MM.1S (cell line): ENCODE results near the gene NCOR2.
A peak's percentile ranks its signal among the peaks of the same experiment; 100 is the strongest.

Experiments used
- DNase-seq: peaks from one replicate; pipeline ENCODE4 v3.0.0-alpha.2; 2015
- H2AFZ ChIP-seq: fragments of 300-600 bp; sonication (generic); 2 replicates; pipeline ENCODE4 v1.6.0; 2016; ENCODE audit warnings: antibody characterized with exemption, low read length
- H3F3A ChIP-seq: fragments of 300-600 bp; sonication (generic); 2 replicates; pipeline ENCODE4 v1.6.1; 2016; ENCODE audit warnings: mild to moderate bottlenecking, antibody characterized with exemption, low read length, moderate library complexity, mixed read lengths; ENCODE audit not compliant: insufficient read depth
- H3K27ac ChIP-seq: fragments of 300-600 bp; sonication (generic); 2 replicates; pipeline ENCODE4 v1.5.1; 2016; ENCODE audit warnings: mild to moderate bottlenecking, low read length
- H3K27me3 ChIP-seq: fragments of 300-600 bp; sonication (generic); replicated peaks from 2 replicates; pipeline ENCODE4 v1.6.0; 2016; ENCODE audit warnings: low read length; ENCODE audit not compliant: insufficient read depth
- H3K36me3 ChIP-seq: fragments of 300-600 bp; sonication (generic); replicated peaks from 2 replicates; pipeline ENCODE4 v1.6.1; 2016; ENCODE audit warnings: mild to moderate bottlenecking, low read length, mixed read lengths; ENCODE audit not compliant: insufficient read depth
- H3K4me1 ChIP-seq: fragments of 300-600 bp; sonication (generic); 2 replicates; pipeline ENCODE4 v1.6.1; 2016; ENCODE audit warnings: low read length, mixed read lengths
- H3K4me2 ChIP-seq: fragments of 300-600 bp; sonication (generic); 2 replicates; pipeline ENCODE4 v1.6.0; 2016; ENCODE audit warnings: low read depth, low read length
- H3K4me3 ChIP-seq: fragments of 300-600 bp; sonication (generic); 2 replicates; pipeline ENCODE4 v1.5.1; 2016; ENCODE audit warnings: low read length, mixed read lengths
- H3K79me2 ChIP-seq: fragments of 300-600 bp; sonication (generic); 2 replicates; pipeline ENCODE4 v1.6.1; 2016; ENCODE audit warnings: mixed run types, low read length, mixed read lengths
- H3K9ac ChIP-seq: fragments of 300-600 bp; sonication (generic); 2 replicates; pipeline ENCODE4 v1.6.1; 2016; ENCODE audit warnings: low read length, mixed read lengths
- H3K9me2 ChIP-seq: fragments of 300-600 bp; sonication (generic); replicated peaks from 2 replicates; pipeline ENCODE4 v1.6.1; 2016; ENCODE audit warnings: mild to moderate bottlenecking, low read length, mixed read lengths; ENCODE audit not compliant: insufficient read depth
- H3K9me3 ChIP-seq: fragments of 300-600 bp; sonication (generic); replicated peaks from 2 replicates; pipeline ENCODE4 v1.6.1; 2016; ENCODE audit warnings: mild to moderate bottlenecking, low read length, mixed read lengths; ENCODE audit not compliant: insufficient read depth
- H4K20me1 ChIP-seq: fragments of 300-600 bp; sonication (generic); 2 replicates; pipeline ENCODE4 v1.6.1; 2016; ENCODE audit warnings: mild to moderate bottlenecking, low read length, moderate library complexity, mixed read lengths; ENCODE audit not compliant: insufficient read depth
- CTCF ChIP-seq: fragments of 300-600 bp; sonication (generic); IDR thresholded peaks from 2 replicates; pipeline ENCODE4 v1.5.1; 2016; ENCODE audit warnings: antibody characterized with exemption, low read length, mixed read lengths
- EZH2 ChIP-seq: fragments of 300-600 bp; sonication (generic); optimal IDR thresholded peaks from 2 replicates; pipeline ENCODE3; 2017; ENCODE audit warnings: low read depth, mild to moderate bottlenecking, antibody characterized with exemption, low read length, mixed read lengths
- EZH2phosphoT487 ChIP-seq: fragments of 300-600 bp; sonication (generic); IDR thresholded peaks from 2 replicates; pipeline ENCODE4 v1.6.1; 2018; ENCODE audit warnings: antibody characterized with exemption, low read length

The NCOR2 gene

GRCh38 chr12:124567673-124568373 lies 411 bp upstream of the NCOR2 start:
- H3K9me3 ChIP-seq, result no peaks in the 10 kb centered on the region

GRCh38 chr12:124566161-124566996 lies 1.0 kb downstream of the NCOR2 start:
- Histone ChIP-seq H3K79me2 (peaks cover 55% of the 10 kb centered on the region), H3K4me1 (peaks cover 7% of the 10 kb centered on the region), H3K9ac (peak overlapping the region; percentile 78), H3K4me3 (peak overlapping the region; percentile 77), H3K4me2 (peak overlapping the region; percentile 65; the same call in 1 of the 2 replicates), H3K9me3 (no peaks in the 10 kb centered on the region), H3K27ac (peak overlapping the region; percentile 63; the same call in 1 of the 2 replicates), H3F3A (peaks cover 4% of the 10 kb centered on the region; the same call in 1 of the 2 replicates), H3K36me3 (no peaks in the 10 kb centered on the region), H4K20me1 (peaks cover 6% of the 10 kb centered on the region; the same call in 1 of the 2 replicates), H3K9me2 (no peaks in the 10 kb centered on the region), H2AFZ (no peak overlapping the region), H3K27me3 (no peaks in the 10 kb centered on the region)
- peak; percentile 55 for DNase-seq
- TF ChIP-seq EZH2phosphoT487 (no peak), CTCF (no peak), EZH2 (no peak)

More at GRCh38 chr12:124567673-124568373, 411 bp upstream of the NCOR2 start:
- peak overlapping the region; percentile 73 for H3K4me2 ChIP-seq
- peak overlapping the region; percentile 66; the same call in 1 of the 2 replicates for H3K27ac ChIP-seq
- peaks cover 7% of the 10 kb centered on the region for H3K4me1 ChIP-seq
- no peaks in the 10 kb centered on the region for H3K9me2 ChIP-seq
- peaks cover 4% of the 10 kb centered on the region; the same call in 1 of the 2 replicates for H3F3A ChIP-seq
- peak; percentile 67 for DNase-seq
- peaks cover 41% of the 10 kb centered on the region for H3K79me2 ChIP-seq
- H2AFZ ChIP-seq, result peak overlapping the region; percentile 72
- H3K4me3 ChIP-seq, result peak overlapping the region; percentile 54
- H4K20me1 ChIP-seq, result peaks cover 6% of the 10 kb centered on the region; the same call in 1 of the 2 replicates
- TF ChIP-seq EZH2phosphoT487, result no peak
- no peak for TF ChIP-seq CTCF
- TF ChIP-seq EZH2, result no peak
- H3K36me3 ChIP-seq, result no peaks in the 10 kb centered on the region
- H3K9ac ChIP-seq, result peak overlapping the region; percentile 56; the same call in 1 of the 2 replicates
- no peaks in the 10 kb centered on the region for H3K27me3 ChIP-seq

GRCh38 chr12:124565656-124566160 lies 1.7 kb downstream of the NCOR2 start:
- no peaks in the 10 kb centered on the region for H3K27me3 ChIP-seq

More at GRCh38 chr12:124565656-124566160, 1.7 kb downstream of the NCOR2 start:
- Histone ChIP-seq H3F3A (peaks cover 4% of the 10 kb centered on the region; the same call in 1 of the 2 replicates), H3K4me2 (peak overlapping the region; percentile 65), H3K36me3 (no peaks in the 10 kb centered on the region), H3K27ac (no peak overlapping the region), H4K20me1 (peaks cover 6% of the 10 kb centered on the region; the same call in 1 of the 2 replicates), H3K9me3 (no peaks in the 10 kb centered on the region), H3K4me3 (peak overlapping the region; percentile 77), H3K9ac (peak overlapping the region; percentile 78; the same call in 1 of the 2 replicates), H3K9me2 (no peaks in the 10 kb centered on the region), H3K79me2 (peaks cover 62% of the 10 kb centered on the region), H3K4me1 (peaks cover 7% of the 10 kb centered on the region), H2AFZ (no peak overlapping the region)
- TF ChIP-seq EZH2phosphoT487 (no peak), CTCF (no peak), EZH2 (no peak)
- no peak for DNase-seq
